ENCODE data around the gene CHPF.

The CHPF gene

GRCh38 chr2:219567791-219568361 is 24.3 kb upstream of the CHPF start:
- H3K4me3 ChIP-seq (ENCODE audit: low read length in 2 of 2), result no peak overlapping the region
- no peak overlapping the region for H3K27ac ChIP-seq (ENCODE audit: low read depth in 2 of 2, low read length in 2 of 2)
- no peak overlapping the region for H3K9ac ChIP-seq (ENCODE audit: low read depth in 1 of 2, low read length in 2 of 2)
- no peaks in the 10 kb centered on the region for H3K36me3 ChIP-seq (ENCODE audit: control insufficient read depth in 2 of 2, insufficient read depth in 2 of 2, low read length in 2 of 2)
- H3K27me3 ChIP-seq (ENCODE audit: control insufficient read depth in 2 of 2, insufficient read depth in 2 of 2, low read length in 2 of 2), result peaks cover 6 to 11% of the 10 kb centered on the region in 2 donors
- peaks cover 0 to 1% of the 10 kb centered on the region in 2 donors for H3K9me3 ChIP-seq (ENCODE audit: control insufficient read depth in 2 of 2, low read length in 2 of 2)
- peaks cover 4% of the 10 kb centered on the region in 2 donors for H3K4me1 ChIP-seq (ENCODE audit: control insufficient read depth in 2 of 2, insufficient read depth in 2 of 2, low read length in 2 of 2)

GRCh38 chr2:219567131-219567530 is 23.5 kb upstream of the CHPF start:
- H3K36me3 ChIP-seq (ENCODE audit: control insufficient read depth in 2 of 2, insufficient read depth in 2 of 2, low read length in 2 of 2), result no peaks in the 10 kb centered on the region
- peaks cover 0 to 1% of the 10 kb centered on the region in 2 donors for H3K9me3 ChIP-seq (ENCODE audit: control insufficient read depth in 2 of 2, low read length in 2 of 2)
- H3K27ac ChIP-seq (ENCODE audit: low read depth in 2 of 2, low read length in 2 of 2), result no peak overlapping the region
- peaks cover under 1 to 7% of the 10 kb centered on the region in 2 donors for H3K27me3 ChIP-seq (ENCODE audit: control insufficient read depth in 2 of 2, insufficient read depth in 2 of 2, low read length in 2 of 2)
- H3K4me3 ChIP-seq (ENCODE audit: low read length in 2 of 2), result no peak overlapping the region
- no peak overlapping the region for H3K9ac ChIP-seq (ENCODE audit: low read depth in 1 of 2, low read length in 2 of 2)
- peaks cover 4% of the 10 kb centered on the region in 2 donors for H3K4me1 ChIP-seq (ENCODE audit: control insufficient read depth in 2 of 2, insufficient read depth in 2 of 2, low read length in 2 of 2)

GRCh38 chr2:219566640-219567039 is 23.0 kb upstream of the CHPF start:
- H3K27ac ChIP-seq (ENCODE audit: low read depth in 2 of 2, low read length in 2 of 2), result no peak overlapping the region
- H3K4me1 ChIP-seq (ENCODE audit: control insufficient read depth in 2 of 2, insufficient read depth in 2 of 2, low read length in 2 of 2), result peaks cover 4% of the 10 kb centered on the region in 2 donors
- peaks cover 0 to 1% of the 10 kb centered on the region in 2 donors for H3K9me3 ChIP-seq (ENCODE audit: control insufficient read depth in 2 of 2, low read length in 2 of 2)
- H3K27me3 ChIP-seq (ENCODE audit: control insufficient read depth in 2 of 2, insufficient read depth in 2 of 2, low read length in 2 of 2), result peaks cover 0 to 4% of the 10 kb centered on the region in 2 donors
- H3K4me3 ChIP-seq (ENCODE audit: low read length in 2 of 2), result no peak overlapping the region
- no peaks in the 10 kb centered on the region for H3K36me3 ChIP-seq (ENCODE audit: control insufficient read depth in 2 of 2, insufficient read depth in 2 of 2, low read length in 2 of 2)
- H3K9ac ChIP-seq (ENCODE audit: low read depth in 1 of 2, low read length in 2 of 2), result no peak overlapping the region

- Histone ChIP-seq H3K4me1 (ENCODE audit: control insufficient read depth in 2 of 2, insufficient read depth in 2 of 2, low read length in 2 of 2) (peaks cover 4% of the 10 kb centered on the region in 2 donors), H3K36me3 (ENCODE audit: control insufficient read depth in 2 of 2, insufficient read depth in 2 of 2, low read length in 2 of 2) (no peaks in the 10 kb centered on the region), H3K27ac (ENCODE audit: low read depth in 2 of 2, low read length in 2 of 2) (no peak overlapping the region), H3K4me3 (ENCODE audit: low read length in 2 of 2) (no peak overlapping the region), H3K27me3 (ENCODE audit: control insufficient read depth in 2 of 2, insufficient read depth in 2 of 2, low read length in 2 of 2) (peaks cover 0 to 4% of the 10 kb centered on the region in 2 donors), H3K9me3 (ENCODE audit: control insufficient read depth in 2 of 2, low read length in 2 of 2) (peaks cover 0 to 1% of the 10 kb centered on the region in 2 donors), H3K9ac (ENCODE audit: low read depth in 1 of 2, low read length in 2 of 2) (no peak overlapping the region)
Observed at GRCh38 chr2:219565130-219566080, 21.8 kb upstream of the CHPF start.

GRCh38 chr2:219563271-219563928 is 19.8 kb upstream of the CHPF start:
- Histone ChIP-seq H3K27ac (ENCODE audit: low read depth in 2 of 2, low read length in 2 of 2) (no peak overlapping the region), H3K4me1 (ENCODE audit: control insufficient read depth in 2 of 2, insufficient read depth in 2 of 2, low read length in 2 of 2) (no peaks in the 10 kb centered on the region), H3K36me3 (ENCODE audit: control insufficient read depth in 2 of 2, insufficient read depth in 2 of 2, low read length in 2 of 2) (no peaks in the 10 kb centered on the region)

GRCh38 chr2:219562049-219563020 is 18.7 kb upstream of the CHPF start:
- peaks cover 0 to 1% of the 10 kb centered on the region in 2 donors for H3K9me3 ChIP-seq (ENCODE audit: control insufficient read depth in 2 of 2, low read length in 2 of 2)
- H3K4me1 ChIP-seq (ENCODE audit: control insufficient read depth in 2 of 2, insufficient read depth in 2 of 2, low read length in 2 of 2), result no peaks in the 10 kb centered on the region
- no peaks in the 10 kb centered on the region for H3K36me3 ChIP-seq (ENCODE audit: control insufficient read depth in 2 of 2, insufficient read depth in 2 of 2, low read length in 2 of 2)
- H3K27me3 ChIP-seq (ENCODE audit: control insufficient read depth in 2 of 2, insufficient read depth in 2 of 2, low read length in 2 of 2), result no peaks in the 10 kb centered on the region
- no peak overlapping the region for H3K9ac ChIP-seq (ENCODE audit: low read depth in 1 of 2, low read length in 2 of 2)
- H3K4me3 ChIP-seq (ENCODE audit: low read length in 2 of 2), result no peak overlapping the region
- H3K27ac ChIP-seq (ENCODE audit: low read depth in 2 of 2, low read length in 2 of 2), result no peak overlapping the region

More at GRCh38 chr2:219563271-219563928, 19.8 kb upstream of the CHPF start:
- no peak overlapping the region for H3K9ac ChIP-seq (ENCODE audit: low read depth in 1 of 2, low read length in 2 of 2)
- no peak overlapping the region for H3K4me3 ChIP-seq (ENCODE audit: low read length in 2 of 2)
- H3K9me3 ChIP-seq (ENCODE audit: control insufficient read depth in 2 of 2, low read length in 2 of 2), result peaks cover 0 to 1% of the 10 kb centered on the region in 2 donors
- H3K27me3 ChIP-seq (ENCODE audit: control insufficient read depth in 2 of 2, insufficient read depth in 2 of 2, low read length in 2 of 2), result no peaks in the 10 kb centered on the region

- Histone ChIP-seq H3K36me3 (ENCODE audit: control insufficient read depth in 2 of 2, insufficient read depth in 2 of 2, low read length in 2 of 2) (no peaks in the 10 kb centered on the region), H3K4me1 (ENCODE audit: control insufficient read depth in 2 of 2, insufficient read depth in 2 of 2, low read length in 2 of 2) (no peaks in the 10 kb centered on the region)
Observed at GRCh38 chr2:219561179-219562048, 17.8 kb upstream of the CHPF start.

GRCh38 chr2:219560893-219561178 is 17.2 kb upstream of the CHPF start:
- H3K27me3 ChIP-seq (ENCODE audit: control insufficient read depth in 2 of 2, insufficient read depth in 2 of 2, low read length in 2 of 2), result no peaks in the 10 kb centered on the region
- no peaks in the 10 kb centered on the region for H3K36me3 ChIP-seq (ENCODE audit: control insufficient read depth in 2 of 2, insufficient read depth in 2 of 2, low read length in 2 of 2)
- no peak overlapping the region for H3K27ac ChIP-seq (ENCODE audit: low read depth in 2 of 2, low read length in 2 of 2)
- peaks cover 0 to 1% of the 10 kb centered on the region in 2 donors for H3K9me3 ChIP-seq (ENCODE audit: control insufficient read depth in 2 of 2, low read length in 2 of 2)
- H3K4me3 ChIP-seq (ENCODE audit: low read length in 2 of 2), result no peak overlapping the region
- H3K4me1 ChIP-seq (ENCODE audit: control insufficient read depth in 2 of 2, insufficient read depth in 2 of 2, low read length in 2 of 2), result no peaks in the 10 kb centered on the region
- H3K9ac ChIP-seq (ENCODE audit: low read depth in 1 of 2, low read length in 2 of 2), result no peak overlapping the region

More at GRCh38 chr2:219561179-219562048, 17.8 kb upstream of the CHPF start:
- no peak overlapping the region for H3K4me3 ChIP-seq (ENCODE audit: low read length in 2 of 2)
- no peak overlapping the region for H3K27ac ChIP-seq (ENCODE audit: low read depth in 2 of 2, low read length in 2 of 2)
- H3K9ac ChIP-seq (ENCODE audit: low read depth in 1 of 2, low read length in 2 of 2), result no peak overlapping the region
- no peaks in the 10 kb centered on the region for H3K27me3 ChIP-seq (ENCODE audit: control insufficient read depth in 2 of 2, insufficient read depth in 2 of 2, low read length in 2 of 2)
- peaks cover 0 to 1% of the 10 kb centered on the region in 2 donors for H3K9me3 ChIP-seq (ENCODE audit: control insufficient read depth in 2 of 2, low read length in 2 of 2)
